NCI-H2107 treated with DMSO at 0.1 percent for 48 hours (cell line): ENCODE results near the gene CEP63.

Experiments used
- DNase-seq: peaks from one replicate; lab custom pipeline; 2025; ENCODE audit not compliant: unreplicated experiment; lab: John Stamatoyannopoulos, UW

CEP63 gene

DNA sequence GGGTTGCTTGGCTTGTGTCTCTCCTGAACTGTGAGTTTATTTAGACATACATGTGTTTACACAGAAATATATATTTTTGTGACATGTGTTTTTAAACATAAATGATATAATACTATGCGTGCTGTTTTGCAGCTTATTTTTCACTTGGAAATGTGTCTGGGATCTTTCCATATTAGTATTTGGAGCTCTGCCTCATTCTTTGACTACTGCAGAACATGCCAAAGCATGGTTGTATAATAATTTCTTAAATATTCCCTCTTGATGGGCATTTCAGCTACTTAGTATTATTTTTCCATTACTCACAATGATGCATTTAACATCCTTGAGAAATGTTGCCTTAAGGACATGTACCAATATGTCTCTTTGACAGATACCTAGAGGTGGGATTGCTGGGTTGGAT is 19.5 kb upstream of the CEP63 start:
- DNase-seq = no peak

DNA sequence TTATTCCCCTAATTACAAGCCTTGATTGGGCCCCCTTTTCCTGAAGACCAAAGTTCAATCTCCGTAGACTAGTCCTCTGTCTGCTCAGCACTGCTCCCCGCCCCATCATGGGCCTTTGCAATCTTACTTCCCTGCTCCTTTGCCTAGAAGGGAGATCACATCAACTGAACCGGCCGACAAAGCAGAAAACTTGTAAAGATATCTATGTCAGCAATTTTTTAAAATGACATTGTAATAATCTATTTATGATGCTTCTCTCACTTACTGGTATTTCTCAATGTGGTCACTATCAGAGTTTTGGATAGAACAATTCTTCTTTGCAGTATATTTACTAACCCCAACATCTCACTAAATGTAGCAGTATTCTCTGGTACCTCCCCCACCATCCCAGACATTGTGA is 17.3 kb upstream of the CEP63 start:
- no peak for DNase-seq

GRCh38 chr3:134471521-134472193 is 14.2 kb upstream of the CEP63 start:
- no peak for DNase-seq

- no peak for DNase-seq
Observed at GRCh38 chr3:134472831-134473230, 13.0 kb upstream of the CEP63 start.

DNA sequence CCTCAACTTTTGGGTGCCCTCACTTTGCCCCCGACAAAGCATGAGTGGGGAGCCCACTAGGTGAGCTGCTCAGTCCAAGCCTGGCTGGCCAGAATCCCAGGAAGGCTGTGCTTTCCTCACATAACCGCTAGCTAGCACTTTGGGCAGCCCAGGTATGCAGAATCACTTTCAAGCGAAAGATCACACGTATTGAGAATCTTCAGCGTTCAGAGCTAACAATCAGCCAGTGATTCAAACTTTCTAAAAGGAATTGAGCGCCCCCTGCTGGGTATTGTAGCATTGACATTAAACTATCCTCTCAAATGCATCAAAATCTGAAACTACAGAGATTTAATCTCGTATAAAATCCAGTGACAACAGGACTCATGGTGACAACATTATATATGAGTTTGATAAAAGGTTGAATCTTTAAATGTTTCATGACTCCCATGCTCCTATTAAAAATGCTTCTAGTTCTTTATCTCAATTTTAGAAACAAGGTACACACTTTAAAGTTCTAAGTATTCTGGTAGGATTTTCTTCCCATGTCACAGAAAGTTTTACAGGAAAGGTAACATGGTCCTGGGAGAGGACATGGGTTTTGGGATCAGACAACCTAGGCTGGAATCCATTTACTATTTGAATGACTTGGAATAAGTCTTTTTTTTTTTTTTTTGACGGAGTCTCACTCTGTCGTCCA is 11.8 kb upstream of the CEP63 start:
- peak; percentile 79 for DNase-seq

DNA sequence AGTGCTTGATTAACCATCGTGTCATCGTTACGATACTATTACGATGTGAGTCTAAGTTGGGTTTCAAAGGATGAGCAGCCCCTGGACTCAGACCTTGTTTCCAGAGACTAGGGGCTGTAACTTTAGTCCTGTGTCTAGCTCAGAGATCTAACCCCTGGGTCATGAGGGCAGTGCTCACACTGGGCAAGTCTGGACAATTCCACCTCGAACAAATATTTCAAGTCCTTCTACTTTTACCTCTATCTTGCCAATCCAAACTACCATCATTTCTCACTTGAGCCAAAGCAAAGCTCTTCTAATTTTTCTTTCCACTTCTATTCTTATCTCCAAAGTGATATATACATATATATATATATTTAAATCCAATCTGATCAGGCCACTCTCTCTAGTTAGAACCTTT is 10.9 kb upstream of the CEP63 start:
- no peak for DNase-seq

DNA sequence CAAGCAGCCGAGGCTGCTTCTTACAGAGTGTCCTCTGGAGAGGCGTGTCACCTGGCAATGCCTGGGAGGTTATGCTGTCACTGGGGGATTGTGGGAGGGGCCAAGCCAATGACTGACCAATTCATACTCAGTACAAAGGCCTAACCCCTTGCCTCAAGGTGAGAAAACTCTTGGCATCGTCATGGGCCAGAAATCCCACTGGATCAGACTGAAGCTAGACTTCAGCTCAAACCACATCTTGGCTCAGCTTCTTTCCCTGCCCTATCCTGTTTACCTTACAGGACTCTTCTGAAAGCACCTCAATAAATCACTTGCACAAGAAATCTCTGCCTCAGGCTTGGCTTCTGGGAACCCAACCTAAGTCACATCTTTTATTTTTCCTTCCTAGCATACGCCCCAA is 9.6 kb upstream of the CEP63 start:
- DNase-seq = no peak

DNA sequence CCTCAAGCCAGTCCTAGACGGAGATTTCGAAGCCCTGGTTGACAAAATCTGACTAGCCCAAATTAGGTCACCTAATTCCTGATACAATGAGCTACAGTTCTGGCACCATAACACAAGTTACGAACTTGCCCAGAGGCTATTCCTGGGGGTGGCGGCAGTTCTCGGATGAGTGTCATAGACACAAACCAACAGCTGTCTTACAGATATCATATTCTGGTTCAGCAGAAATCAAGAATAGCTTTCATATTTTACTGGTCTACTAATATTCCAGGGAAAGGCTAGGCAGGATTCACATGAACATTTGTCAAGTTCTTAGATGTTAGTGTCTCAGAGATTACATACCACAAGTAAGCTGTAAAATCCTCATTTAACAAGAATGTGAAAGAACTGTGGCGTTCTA is 8.9 kb upstream of the CEP63 start:
- no peak for DNase-seq

GRCh38 chr3:134477938-134478337 is 7.9 kb upstream of the CEP63 start:
- DNase-seq = no peak

DNA sequence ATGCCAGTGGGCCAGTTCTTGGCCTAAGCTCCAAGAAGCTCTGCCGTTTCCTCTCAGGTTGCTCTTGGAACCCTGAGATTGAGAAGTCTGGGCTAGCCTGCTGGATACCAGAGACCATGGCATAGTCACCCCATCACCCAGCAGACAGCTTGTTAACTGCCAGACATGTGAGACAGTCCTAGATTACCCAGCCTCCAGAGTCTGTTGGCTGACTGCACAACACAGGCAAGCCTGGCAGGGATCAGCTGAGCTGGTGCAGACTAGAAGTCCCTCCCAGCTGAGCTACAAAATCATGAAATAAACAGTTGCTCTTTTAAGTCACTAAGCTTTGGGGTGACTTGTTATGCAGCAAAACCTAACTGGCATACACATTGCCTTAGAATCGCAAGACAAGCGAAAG is 5.3 kb upstream of the CEP63 start:
- DNase-seq = no peak

DNA sequence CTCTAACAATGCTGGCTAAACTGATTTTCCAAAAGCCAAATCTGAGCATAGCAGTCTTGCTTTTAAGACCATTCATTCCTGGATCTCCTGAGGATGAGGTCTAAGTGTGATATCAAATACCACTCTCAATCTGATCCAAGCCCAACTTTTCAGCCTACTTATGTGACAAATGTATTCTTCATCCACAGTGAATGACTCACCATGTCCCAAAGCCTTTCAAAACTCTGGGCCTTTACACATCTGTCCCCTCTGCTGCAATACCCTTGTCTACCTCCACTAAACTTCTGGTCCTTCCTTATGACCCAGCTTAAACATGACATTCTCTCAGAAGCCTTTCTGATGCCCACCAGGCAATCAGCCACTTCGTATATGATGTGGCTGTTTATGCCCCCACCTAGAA is 4.7 kb upstream of the CEP63 start:
- DNase-seq = no peak

- no peak for DNase-seq
Observed at GRCh38 chr3:134482622-134483021, 3.2 kb upstream of the CEP63 start.

- no peak for DNase-seq
Observed at GRCh38 chr3:134483195-134483900, 2.5 kb upstream of the CEP63 start.

- no peak for DNase-seq
Observed at GRCh38 chr3:134485075-134485717, 661 bp upstream of the CEP63 start.

- peak; percentile 49 for DNase-seq
Observed at GRCh38 chr3:134486577-134487041, 752 bp downstream of the CEP63 start.

DNA sequence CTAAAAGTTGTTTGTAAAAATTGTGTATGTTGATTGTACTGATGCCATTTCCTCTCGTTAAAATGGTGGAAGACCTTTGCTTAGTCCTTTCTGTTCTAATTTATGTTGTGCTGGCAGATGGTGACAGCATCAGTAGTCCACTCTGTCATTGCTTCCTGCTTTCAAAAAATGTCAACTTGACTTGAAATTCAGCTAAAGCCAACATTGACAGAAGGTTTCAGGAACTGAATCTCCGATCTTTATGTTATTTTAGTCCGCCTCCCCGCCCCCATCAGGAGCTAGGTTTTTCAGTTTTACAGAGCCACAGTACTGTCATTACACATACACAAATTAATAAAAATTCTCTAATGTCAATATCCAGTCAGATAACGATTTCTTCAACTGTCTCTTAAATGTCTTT is 1.5 kb downstream of the CEP63 start:
- DNase-seq = no peak

- no peak for DNase-seq
Observed at GRCh38 chr3:134494495-134494894, 8.6 kb downstream of the CEP63 start.

DNA sequence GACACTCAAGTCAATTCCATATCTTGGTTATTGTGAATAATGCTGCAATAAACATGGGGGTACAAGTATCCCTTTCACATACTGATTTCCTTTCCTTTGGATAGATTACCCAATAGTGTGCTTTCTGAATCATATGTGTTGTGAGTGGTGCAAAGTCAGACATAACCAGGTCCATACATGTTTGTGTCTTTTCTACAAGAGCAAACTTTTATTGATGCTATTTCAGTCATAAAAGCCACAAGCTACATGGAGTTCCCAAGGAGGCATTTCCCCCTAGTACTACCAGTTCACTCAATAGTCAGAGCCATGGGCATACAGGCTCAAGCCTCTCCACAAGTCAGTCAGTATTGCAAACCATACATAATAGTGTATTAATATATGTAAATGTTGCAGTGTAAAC is 10.1 kb downstream of the CEP63 start:
- DNase-seq = no peak

- no peak for DNase-seq
Observed at GRCh38 chr3:134496471-134497071, 10.7 kb downstream of the CEP63 start.

DNA sequence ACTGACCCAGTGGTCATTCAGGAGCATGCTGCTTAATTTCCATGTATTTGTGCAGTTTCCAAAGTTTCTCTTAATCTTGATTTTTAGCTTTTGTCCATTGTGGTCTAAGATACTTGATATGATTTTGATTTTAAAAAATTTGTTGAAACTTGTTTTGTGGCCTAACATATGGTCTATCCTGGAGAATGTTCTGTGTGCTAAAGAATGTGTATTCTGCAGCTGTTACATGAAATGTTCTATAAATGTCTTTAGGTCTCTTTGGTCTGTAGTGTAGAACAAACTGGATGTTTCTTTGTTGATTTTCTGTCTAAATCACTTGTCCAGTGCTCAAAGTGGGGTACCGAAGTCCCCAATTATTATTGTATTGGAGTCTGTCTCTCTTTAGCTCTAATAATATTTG is 17.4 kb downstream of the CEP63 start:
- DNase-seq = no peak

GRCh38 chr3:134504132-134504531 is 18.3 kb downstream of the CEP63 start:
- DNase-seq = no peak
